HG03460 (cell line): ENCODE measurements around the gene ALDH1L1.

Experiments used
- ATAC-seq: cut with Tn5 transposase; IDR thresholded peaks from one replicate; pipeline ENCODE4 v1.9.1; 2021; ENCODE audit not compliant: unreplicated experiment

Gene ALDH1L1

GRCh38 chr3:126197343-126197742 lies 17.0 kb upstream of the ALDH1L1 start:
- no peak for ATAC-seq

GRCh38 chr3:126194713-126195305 lies 14.4 kb upstream of the ALDH1L1 start:
- no peak for ATAC-seq

- ATAC-seq, result no peak
Measured at GRCh38 chr3:126191246-126191645, 10.9 kb upstream of the ALDH1L1 start.

- no peak for ATAC-seq
Measured at GRCh38 chr3:126187920-126188319, 7.5 kb upstream of the ALDH1L1 start.

- ATAC-seq, result no peak
Measured at GRCh38 chr3:126186749-126187148, 6.4 kb upstream of the ALDH1L1 start.

- no peak for ATAC-seq
Measured at GRCh38 chr3:126186271-126186670, 5.9 kb upstream of the ALDH1L1 start.

GRCh38 chr3:126184465-126185000 lies 4.1 kb upstream of the ALDH1L1 start:
- no peak for ATAC-seq

- ATAC-seq, result no peak
Measured at GRCh38 chr3:126181398-126181725, 976 bp upstream of the ALDH1L1 start.

- no peak for ATAC-seq
Measured at GRCh38 chr3:126179825-126180476, 435 bp downstream of the ALDH1L1 start.

GRCh38 chr3:126170073-126170777 lies 10.2 kb downstream of the ALDH1L1 start:
- ATAC-seq, result no peak

GRCh38 chr3:126167566-126167965 lies 12.8 kb downstream of the ALDH1L1 start:
- ATAC-seq, result no peak

GRCh38 chr3:126166009-126166408 lies 14.4 kb downstream of the ALDH1L1 start:
- no peak for ATAC-seq

GRCh38 chr3:126161309-126161708 lies 19.1 kb downstream of the ALDH1L1 start:
- no peak for ATAC-seq

GRCh38 chr3:126160243-126161210 lies 19.9 kb downstream of the ALDH1L1 start:
- no peak for ATAC-seq

GRCh38 chr3:126159476-126159875 lies 20.9 kb downstream of the ALDH1L1 start:
- no peak for ATAC-seq

GRCh38 chr3:126158912-126159454 lies 21.4 kb downstream of the ALDH1L1 start:
- ATAC-seq, result no peak

- ATAC-seq, result no peak
Measured at GRCh38 chr3:126158016-126158911, 22.1 kb downstream of the ALDH1L1 start.

- ATAC-seq, result no peak
Measured at GRCh38 chr3:126157083-126157768, 23.2 kb downstream of the ALDH1L1 start.

GRCh38 chr3:126156468-126156867 lies 23.9 kb downstream of the ALDH1L1 start:
- ATAC-seq, result no peak
